GM19035 (cell line): ENCODE measurements around the gene TGM6.

ENCODE experiments used
- ATAC-seq: cut with Tn5 transposase; IDR thresholded peaks from one replicate; pipeline ENCODE4 v1.9.1; 2021; ENCODE audit not compliant: unreplicated experiment

Gene TGM6

GRCh38 chr20:2451939-2452732 is 71.4 kb downstream of the TGM6 start:
- ATAC-seq = no peak

GRCh38 chr20:2453792-2454191 is 73.1 kb downstream of the TGM6 start:
- ATAC-seq = no peak

GRCh38 chr20:2455771-2456497 is 75.2 kb downstream of the TGM6 start:
- no peak for ATAC-seq

- ATAC-seq = no peak
These were observed 78.3 kb downstream of the TGM6 start for GRCh38 chr20:2458919-2459499.

GRCh38 chr20:2459981-2460751 is 79.5 kb downstream of the TGM6 start:
- no peak for ATAC-seq

GRCh38 chr20:2460752-2461424 is 80.2 kb downstream of the TGM6 start:
- ATAC-seq = no peak

GRCh38 chr20:2462484-2462883 is 81.8 kb downstream of the TGM6 start:
- ATAC-seq = no peak

GRCh38 chr20:2463616-2464365 is 83.1 kb downstream of the TGM6 start:
- no peak for ATAC-seq

- no peak for ATAC-seq
These were observed 84.4 kb downstream of the TGM6 start for GRCh38 chr20:2465100-2465499.

GRCh38 chr20:2467412-2467811 is 86.7 kb downstream of the TGM6 start:
- no peak for ATAC-seq

GRCh38 chr20:2468581-2469407 is 88.1 kb downstream of the TGM6 start:
- ATAC-seq = no peak

GRCh38 chr20:2469991-2470422 is 89.3 kb downstream of the TGM6 start:
- ATAC-seq = peak; percentile 26

- peak; percentile 96 for ATAC-seq
These were observed 89.9 kb downstream of the TGM6 start, which contains the start of gene SNRPB for GRCh38 chr20:2470423-2471193. TSS of gene SNRPB (minus strand) at chr20:2470789. CDS start at chr20:2470690, 99 bp downstream.

GRCh38 chr20:2473516-2473915 is 92.8 kb downstream of the TGM6 start:
- ATAC-seq = no peak

GRCh38 chr20:2475850-2476741 is 95.4 kb downstream of the TGM6 start:
- no peak for ATAC-seq

GRCh38 chr20:2476742-2477615 is 96.3 kb downstream of the TGM6 start:
- no peak for ATAC-seq
